Hepatocyte (in vitro differentiated cells): ENCODE results near the gene TUBGCP2. TPM values are rescaled to one million over a fixed set of nuclear protein-coding genes. Genes with fewer than 3 reads are reported as not detected.

ENCODE experiments used
- DNase-seq: peaks from one replicate; pipeline ENCODE4 v3.0.0-alpha.2; 2016; ENCODE audit warnings: low spot score
- H2AFZ ChIP-seq: fragments of 200-600 bp; sonication (generic); 2 replicates; pipeline ENCODE4 v1.6.0; 2016; ENCODE audit warnings: antibody characterized with exemption, mild to moderate bottlenecking
- H3K27ac ChIP-seq: fragments of 200-600 bp; sonication (generic); 2 replicates; pipeline ENCODE4 v1.5.1; 2016; ENCODE audit warnings: mild to moderate bottlenecking
- H3K27me3 ChIP-seq: fragments of 200-600 bp; sonication (generic); 2 replicates; pipeline ENCODE4 v1.6.1; 2016
- H3K36me3 ChIP-seq: fragments of 200-600 bp; sonication (generic); replicated peaks from 2 replicates; pipeline ENCODE4 v1.5.1; 2016; ENCODE audit warnings: low read depth; ENCODE audit not compliant: insufficient read depth
- H3K4me1 ChIP-seq: fragments of 200-600 bp; sonication (generic); 2 replicates; pipeline ENCODE4 v1.5.1; 2016; ENCODE audit warnings: mild to moderate bottlenecking, moderate library complexity; ENCODE audit not compliant: insufficient read depth
- H3K4me2 ChIP-seq: fragments of 200-600 bp; sonication (generic); 2 replicates; pipeline ENCODE4 v1.6.0; 2016
- H3K4me3 ChIP-seq: fragments of 200-600 bp; sonication (generic); 2 replicates; pipeline ENCODE4 v1.5.1; 2016; ENCODE audit warnings: mild to moderate bottlenecking
- H3K79me2 ChIP-seq: fragments of 200-600 bp; sonication (generic); 2 replicates; pipeline ENCODE4 v1.6.0; 2017; ENCODE audit warnings: mild to moderate bottlenecking
- H3K9me2 ChIP-seq: fragments of 200-600 bp; sonication (generic); replicated peaks from 2 replicates; pipeline ENCODE4 v1.6.0; 2017; ENCODE audit warnings: mild to moderate bottlenecking; ENCODE audit not compliant: insufficient read depth
- H3K9me3 ChIP-seq: fragments of 200-600 bp; sonication (generic); 2 replicates; pipeline ENCODE4 v1.5.1; 2016; ENCODE audit warnings: low read depth, mild to moderate bottlenecking
- H4K20me1 ChIP-seq: fragments of 200-600 bp; sonication (generic); 2 replicates; pipeline ENCODE4 v1.6.0; 2016; ENCODE audit warnings: mild to moderate bottlenecking; ENCODE audit not compliant: insufficient read depth, poor library complexity, severe bottlenecking
- EZH2 ChIP-seq: fragments of 200-600 bp; sonication (generic); IDR thresholded peaks from 2 replicates; pipeline ENCODE4 v1.6.1; 2016; ENCODE audit warnings: antibody characterized with exemption, mild to moderate bottlenecking, borderline replicate concordance
- EZH2phosphoT487 ChIP-seq: fragments of 200-600 bp; sonication (generic); IDR thresholded peaks from one replicate; pipeline ENCODE4 v1.6.1; 2018; ENCODE audit warnings: antibody characterized with exemption, mild to moderate bottlenecking, low read depth, moderate library complexity; ENCODE audit not compliant: unreplicated experiment, severe bottlenecking
- WGBS: methylation state at CpG from one replicate; pipeline ENCODE4 v1.1.6; 2016; ENCODE audit warnings: low lambda C conversion rate; ENCODE audit errors: missing lambda C conversion rate; 5-methylcytosine and 5-hydroxymethylcytosine counted together
- polyA plus RNA-seq: library from polyadenylated mRNA; unstranded; fragments of >200 nt; fragmentation: Nextera tagmentation; extraction: Ambion mirVana; gene quantifications from 2 replicates; pipeline ENCODE4 v1.2.1, GENCODE V29; 2016
- total RNA-seq: library from RNA; depleted of rRNA; stranded (reverse); fragments of >200 nt; gene quantifications from 2 replicates; pipeline ENCODE4 v1.2.3, GENCODE V29; 2014
- TF ChIP-seq, protein P1 (sequence below): fragments of 200-600 bp; sonication (generic); IDR thresholded peaks from 2 replicates; pipeline ENCODE4 v1.5.1; 2016; ENCODE audit warnings: antibody characterized with exemption, mild to moderate bottlenecking; ENCODE audit not compliant: poor library complexity

The TUBGCP2 gene
- total and polyA plus RNA-seq, 2 experiments from 2014 or later, result 44.8 to 51.5 TPM

DNA sequence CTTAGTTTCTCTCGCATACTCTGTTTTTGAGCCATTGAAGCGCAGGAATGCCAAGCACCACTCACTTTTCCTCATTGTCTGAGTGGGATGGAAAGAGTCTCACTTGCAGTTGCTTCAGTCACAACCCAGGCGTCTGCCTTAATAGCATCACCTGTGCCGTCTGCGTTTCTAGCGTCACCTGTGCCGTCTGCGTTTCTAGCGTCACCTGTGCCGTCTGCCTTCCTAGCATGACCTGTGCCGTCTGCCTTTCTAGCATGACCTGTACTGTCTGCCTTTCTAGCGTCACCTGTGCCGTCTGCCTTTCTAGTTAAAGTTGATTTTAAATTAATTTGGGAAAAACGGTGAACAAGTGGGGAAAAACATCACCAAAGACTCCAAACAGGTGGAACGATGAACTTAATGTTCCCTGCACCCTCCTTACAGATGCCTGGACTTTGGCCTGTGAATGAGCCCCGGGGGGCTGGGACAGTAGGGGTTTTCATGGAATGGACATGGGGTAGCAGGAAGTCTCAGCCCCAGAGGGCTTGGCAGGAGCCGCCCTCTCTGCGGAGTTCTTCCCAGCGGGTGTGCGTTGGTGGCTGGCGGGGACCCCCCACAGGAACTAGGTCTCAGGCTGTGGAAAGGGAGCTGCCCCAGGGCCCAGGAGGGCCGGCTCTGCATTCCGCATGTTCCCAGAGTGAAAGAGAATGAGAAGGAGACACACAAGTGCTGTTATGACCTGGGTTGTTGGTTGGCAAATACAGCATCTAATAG lies 3.5 kb upstream of the TUBGCP2 start:
- Histone ChIP-seq H3K27ac (no peak overlapping the region), H3K4me3 (no peak overlapping the region), H3K36me3 (no peaks in the 10 kb centered on the region), H3K4me2 (no peak overlapping the region), H2AFZ (no peak overlapping the region), H3K9me3 (no peaks in the 10 kb centered on the region), H3K9me2 (no peaks in the 10 kb centered on the region), H3K79me2 (peaks cover 12% of the 10 kb centered on the region), H4K20me1 (peaks cover 7% of the 10 kb centered on the region), H3K4me1 (peaks cover 4% of the 10 kb centered on the region), H3K27me3 (no peaks in the 10 kb centered on the region)
- DNase-seq, result no peak
- 94% methylated on average over 23 of the region's 23 CpGs for WGBS
- no peak for TF ChIP-seq EZH2phosphoT487
- TF ChIP-seq, protein P1, sequence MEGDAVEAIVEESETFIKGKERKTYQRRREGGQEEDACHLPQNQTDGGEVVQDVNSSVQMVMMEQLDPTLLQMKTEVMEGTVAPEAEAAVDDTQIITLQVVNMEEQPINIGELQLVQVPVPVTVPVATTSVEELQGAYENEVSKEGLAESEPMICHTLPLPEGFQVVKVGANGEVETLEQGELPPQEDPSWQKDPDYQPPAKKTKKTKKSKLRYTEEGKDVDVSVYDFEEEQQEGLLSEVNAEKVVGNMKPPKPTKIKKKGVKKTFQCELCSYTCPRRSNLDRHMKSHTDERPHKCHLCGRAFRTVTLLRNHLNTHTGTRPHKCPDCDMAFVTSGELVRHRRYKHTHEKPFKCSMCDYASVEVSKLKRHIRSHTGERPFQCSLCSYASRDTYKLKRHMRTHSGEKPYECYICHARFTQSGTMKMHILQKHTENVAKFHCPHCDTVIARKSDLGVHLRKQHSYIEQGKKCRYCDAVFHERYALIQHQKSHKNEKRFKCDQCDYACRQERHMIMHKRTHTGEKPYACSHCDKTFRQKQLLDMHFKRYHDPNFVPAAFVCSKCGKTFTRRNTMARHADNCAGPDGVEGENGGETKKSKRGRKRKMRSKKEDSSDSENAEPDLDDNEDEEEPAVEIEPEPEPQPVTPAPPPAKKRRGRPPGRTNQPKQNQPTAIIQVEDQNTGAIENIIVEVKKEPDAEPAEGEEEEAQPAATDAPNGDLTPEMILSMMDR, result no peak
- TF ChIP-seq EZH2, result no peak

DNA sequence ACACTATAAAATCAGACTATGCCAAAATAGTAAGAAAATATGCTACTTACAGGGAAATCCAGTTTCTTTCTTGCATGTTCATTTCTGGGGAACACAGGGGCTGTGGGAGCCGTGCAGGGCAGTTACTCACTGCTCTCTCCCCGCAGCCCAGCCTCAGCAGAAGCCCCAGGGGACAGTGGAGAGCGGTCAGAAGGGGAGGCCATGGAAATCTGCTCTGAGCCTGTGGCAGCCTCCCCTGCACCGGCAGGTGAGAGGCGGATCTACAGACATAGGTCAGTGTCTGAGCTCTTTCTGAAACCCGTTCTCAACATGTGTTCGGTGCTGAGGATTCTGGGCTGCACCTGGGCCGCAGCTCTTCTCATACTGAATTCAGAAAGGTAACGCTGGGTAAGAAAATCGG lies 2.9 kb upstream of the TUBGCP2 start:
- no peaks in the 10 kb centered on the region for H3K9me3 ChIP-seq
- no peak overlapping the region for H3K4me3 ChIP-seq
- peaks cover 7% of the 10 kb centered on the region for H3K4me1 ChIP-seq
- H4K20me1 ChIP-seq, result peaks cover 13% of the 10 kb centered on the region
- WGBS, result 92% methylated on average over 10 of the region's 10 CpGs
- H3K27me3 ChIP-seq, result no peaks in the 10 kb centered on the region
- H3K36me3 ChIP-seq, result no peaks in the 10 kb centered on the region
- TF ChIP-seq, protein P1, result no peak
- TF ChIP-seq EZH2, result no peak
- H3K4me2 ChIP-seq, result no peak overlapping the region
- DNase-seq, result no peak
- no peak overlapping the region for H3K27ac ChIP-seq
- peaks cover 18% of the 10 kb centered on the region for H3K79me2 ChIP-seq
- no peak overlapping the region for H2AFZ ChIP-seq
- no peaks in the 10 kb centered on the region for H3K9me2 ChIP-seq

DNA sequence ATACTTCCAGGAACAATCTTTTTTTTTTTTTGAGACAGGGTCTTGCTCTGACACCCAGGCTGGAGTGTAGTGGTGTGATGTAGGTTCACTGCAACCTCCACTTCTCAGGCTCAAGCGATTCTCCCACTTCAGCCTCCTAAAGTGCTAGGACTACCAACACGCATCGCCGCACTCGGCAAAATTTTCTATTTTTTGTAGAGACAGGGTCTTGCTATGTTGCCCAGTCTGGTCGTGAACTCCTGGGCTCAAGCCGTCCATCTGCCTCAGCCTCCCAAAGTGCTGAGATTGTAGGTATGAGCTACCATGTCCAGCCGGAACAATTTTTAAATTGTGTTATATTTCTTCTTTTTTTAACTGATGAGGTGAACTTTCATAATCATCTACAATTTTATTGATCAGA lies 2.1 kb upstream of the TUBGCP2 start:
- H3K4me1 ChIP-seq, result peaks cover 7% of the 10 kb centered on the region
- WGBS, result 97% methylated on average over 8 of the region's 8 CpGs
- no peaks in the 10 kb centered on the region for H3K9me3 ChIP-seq
- no peaks in the 10 kb centered on the region for H3K9me2 ChIP-seq
- TF ChIP-seq EZH2 (no peak), EZH2phosphoT487 (no peak)
- TF ChIP-seq, protein P1, result no peak
- H3K4me3 ChIP-seq, result no peak overlapping the region
- no peak overlapping the region for H2AFZ ChIP-seq
- H3K4me2 ChIP-seq, result no peak overlapping the region
- H3K79me2 ChIP-seq, result peaks cover 26% of the 10 kb centered on the region
- DNase-seq, result no peak
- no peaks in the 10 kb centered on the region for H3K36me3 ChIP-seq
- H4K20me1 ChIP-seq, result peaks cover 20% of the 10 kb centered on the region
- no peak overlapping the region for H3K27ac ChIP-seq
- H3K27me3 ChIP-seq, result no peaks in the 10 kb centered on the region
